Endothelial cell (in vitro differentiated cells): ENCODE measurements around the gene SNRPE. TPM values are rescaled to one million over a fixed set of nuclear protein-coding genes. Genes with fewer than 3 reads are reported as not detected.

ENCODE experiments used
- DNase-seq: peaks from one replicate; pipeline ENCODE4 v3.0.0; 2021; ENCODE audit warnings: low spot score
- H3K27ac Mint-ChIP-seq: one replicate; pipeline ENCODE4 v1.8.0; 2021; ENCODE audit warnings: mixed read lengths, inconsistent platforms; ENCODE audit not compliant: unreplicated experiment
- H3K27me3 Mint-ChIP-seq: one replicate; pipeline ENCODE4 v1.8.0; 2021; ENCODE audit warnings: mild to moderate bottlenecking, moderate library complexity, mixed read lengths, inconsistent platforms; ENCODE audit not compliant: unreplicated experiment
- H3K36me3 Mint-ChIP-seq: one replicate; pipeline ENCODE4 v1.8.0; 2021; ENCODE audit warnings: mild to moderate bottlenecking, low read depth, mixed read lengths, inconsistent platforms; ENCODE audit not compliant: unreplicated experiment
- H3K4me1 Mint-ChIP-seq: one replicate; pipeline ENCODE4 v1.8.0; 2021; ENCODE audit warnings: mild to moderate bottlenecking, mixed read lengths, inconsistent platforms; ENCODE audit not compliant: unreplicated experiment
- H3K4me3 Mint-ChIP-seq: one replicate; pipeline ENCODE4 v1.8.0; 2021; ENCODE audit warnings: mild to moderate bottlenecking, mixed read lengths, inconsistent platforms; ENCODE audit not compliant: unreplicated experiment
- H3K9me3 Mint-ChIP-seq: one replicate; pipeline ENCODE4 v1.8.0; 2021; ENCODE audit warnings: mixed read lengths, inconsistent platforms; ENCODE audit not compliant: unreplicated experiment
- CTCF ChIP-seq: fragments of 200-600 bp; sonication (generic); IDR thresholded peaks from one replicate; pipeline ENCODE4 v1.5.0; 2021; ENCODE audit warnings: antibody characterized with exemption; ENCODE audit not compliant: unreplicated experiment
- total RNA-seq: library from RNA; stranded (reverse); fragmentation: NEBNext Ultra II Directional; extraction: Animal tissue kit (Norgen Biotek cat#: 25700); gene quantifications from one replicate; pipeline ENCODE4 v1.2.1, GENCODE V29; 2021; ENCODE audit not compliant: unreplicated experiment

The SNRPE gene
- total RNA-seq, 1 donor from 2014 or later = 138 TPM

GRCh38 chr1:203913073-203913521 is 51.7 kb downstream of the SNRPE start:
- no peak for DNase-seq
- H3K36me3 Mint-ChIP-seq = no peaks in the 10 kb centered on the region
- no peak overlapping the region for H3K4me3 Mint-ChIP-seq
- H3K4me1 Mint-ChIP-seq = no peaks in the 10 kb centered on the region
- H3K27ac Mint-ChIP-seq = no peak overlapping the region
- no peaks in the 10 kb centered on the region for H3K9me3 Mint-ChIP-seq
- H3K27me3 Mint-ChIP-seq = no peaks in the 10 kb centered on the region
- TF ChIP-seq CTCF = no peak

- H3K27me3 Mint-ChIP-seq = no peaks in the 10 kb centered on the region
- H3K27ac Mint-ChIP-seq = no peak overlapping the region
- no peaks in the 10 kb centered on the region for H3K9me3 Mint-ChIP-seq
- no peak for DNase-seq
- H3K36me3 Mint-ChIP-seq = no peaks in the 10 kb centered on the region
- no peak for TF ChIP-seq CTCF
- no peak overlapping the region for H3K4me3 Mint-ChIP-seq
- no peaks in the 10 kb centered on the region for H3K4me1 Mint-ChIP-seq
Observed at GRCh38 chr1:203914292-203914691, 52.9 kb downstream of the SNRPE start.

- Mint-ChIP-seq H3K27ac (no peak overlapping the region), H3K27me3 (no peaks in the 10 kb centered on the region), H3K36me3 (no peaks in the 10 kb centered on the region), H3K4me1 (no peaks in the 10 kb centered on the region), H3K9me3 (no peaks in the 10 kb centered on the region), H3K4me3 (no peak overlapping the region)
- TF ChIP-seq CTCF = no peak
- no peak for DNase-seq
Observed at GRCh38 chr1:203915811-203916210, 54.4 kb downstream of the SNRPE start.

- H3K27ac Mint-ChIP-seq = no peak overlapping the region
- H3K9me3 Mint-ChIP-seq = no peaks in the 10 kb centered on the region
- no peak for DNase-seq
- no peaks in the 10 kb centered on the region for H3K27me3 Mint-ChIP-seq
- H3K4me1 Mint-ChIP-seq = no peaks in the 10 kb centered on the region
- no peaks in the 10 kb centered on the region for H3K36me3 Mint-ChIP-seq
- TF ChIP-seq CTCF = no peak
- no peak overlapping the region for H3K4me3 Mint-ChIP-seq
Observed at GRCh38 chr1:203916756-203917155, 55.4 kb downstream of the SNRPE start.

Other genes starting within 250 kb of the SNRPE start
- 137 TPM for gene ATP2B4, start 234.8 kb upstream of the SNRPE start, total RNA-seq
- not detected for gene LAX1, start 96.4 kb upstream of the SNRPE start, total RNA-seq
- gene ZBED6, start 66.0 kb upstream of the SNRPE start, total RNA-seq = 30.3 TPM
- 85.9 TPM for gene ZC3H11A, start 66.0 kb upstream of the SNRPE start, total RNA-seq
- gene SOX13, start 211.5 kb downstream of the SNRPE start, total RNA-seq = 107 TPM